Glutamatergic neuron (in vitro differentiated cells): ENCODE measurements around the gene MAF. TPM values are rescaled to one million over a fixed set of nuclear protein-coding genes. Genes with fewer than 3 reads are reported as not detected.

Experiments used
- DNase-seq: peaks from one replicate; pipeline ENCODE4 v3.0.0; 2022
- H3K27ac Mint-ChIP-seq: one replicate; pipeline ENCODE4 v1.8.0; 2020; ENCODE audit warnings: mild to moderate bottlenecking, mixed read lengths, inconsistent platforms; ENCODE audit not compliant: unreplicated experiment
- H3K27me3 Mint-ChIP-seq: one replicate; pipeline ENCODE4 v1.8.0; 2020; ENCODE audit warnings: mild to moderate bottlenecking, moderate library complexity, mixed read lengths, inconsistent platforms; ENCODE audit not compliant: unreplicated experiment
- H3K36me3 Mint-ChIP-seq: one replicate; pipeline ENCODE4 v1.8.0; 2020; ENCODE audit warnings: mild to moderate bottlenecking, mixed read lengths, inconsistent platforms; ENCODE audit not compliant: unreplicated experiment
- H3K4me1 Mint-ChIP-seq: one replicate; pipeline ENCODE4 v1.8.0; 2020; ENCODE audit warnings: mild to moderate bottlenecking, low read depth, mixed read lengths, inconsistent platforms; ENCODE audit not compliant: unreplicated experiment
- H3K4me3 Mint-ChIP-seq: one replicate; pipeline ENCODE4 v1.8.0; 2020; ENCODE audit warnings: mild to moderate bottlenecking, mixed read lengths, inconsistent platforms; ENCODE audit not compliant: unreplicated experiment
- H3K9me3 Mint-ChIP-seq: one replicate; pipeline ENCODE4 v1.8.0; 2020; ENCODE audit warnings: mild to moderate bottlenecking, moderate library complexity, mixed read lengths, inconsistent platforms; ENCODE audit not compliant: unreplicated experiment
- total RNA-seq: library from RNA; stranded (reverse); fragmentation: NEBNext Ultra II Directional; extraction: Animal tissue kit (Norgen Biotek cat#: 25700); gene quantifications from one replicate; pipeline ENCODE4 v1.2.1, GENCODE V29; 2021; ENCODE audit not compliant: unreplicated experiment
- TF ChIP-seq, protein P1 (sequence below): fragments of 200-600 bp; sonication (generic); IDR thresholded peaks from one replicate; pipeline ENCODE4 v1.5.0; 2021; ENCODE audit not compliant: partially characterized antibody, unreplicated experiment

Gene MAF
- total RNA-seq, 1 donor from 2014 or later = 5.0 TPM

DNA sequence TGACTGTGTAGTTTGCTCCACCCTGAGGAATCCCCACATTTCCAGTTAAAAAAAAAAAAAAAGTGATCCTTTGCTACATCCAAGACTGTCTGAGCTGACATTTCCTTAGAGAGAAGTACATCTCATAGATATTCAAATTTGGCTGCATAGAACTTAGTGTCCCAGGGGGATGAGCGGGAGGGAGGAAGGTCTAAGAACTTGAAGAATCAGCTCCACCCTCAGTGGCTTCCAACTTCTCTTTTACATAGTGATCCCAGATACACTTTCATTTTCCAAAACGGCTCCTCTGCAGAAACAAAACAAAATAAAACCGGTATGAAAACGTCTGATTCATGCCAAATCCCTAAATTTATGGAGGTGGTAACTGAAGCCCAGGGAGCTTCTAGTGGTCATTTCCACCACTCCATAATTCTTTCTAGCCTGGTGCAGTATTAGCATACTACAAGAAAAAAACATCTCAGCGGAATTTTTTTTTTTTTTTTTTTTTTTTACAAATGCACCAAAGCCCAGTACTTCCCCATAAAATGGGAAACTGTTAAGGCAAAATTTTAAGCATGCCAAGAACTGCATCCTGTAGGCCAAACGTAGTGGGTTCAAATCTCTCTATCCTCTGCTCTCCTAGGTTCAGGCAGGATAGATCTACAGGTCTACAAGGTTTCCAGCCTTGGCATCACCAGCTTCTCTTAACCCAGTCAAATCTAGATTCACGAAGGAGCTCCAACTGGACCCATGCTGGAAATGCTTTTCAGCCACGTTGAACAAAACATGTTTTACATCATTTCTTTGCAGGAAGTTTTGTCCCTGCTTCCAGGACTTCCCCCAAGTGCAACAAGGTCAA is 29.3 kb downstream of the MAF start:
- no peak overlapping the region for H3K4me3 Mint-ChIP-seq
- TF ChIP-seq, protein P1, sequence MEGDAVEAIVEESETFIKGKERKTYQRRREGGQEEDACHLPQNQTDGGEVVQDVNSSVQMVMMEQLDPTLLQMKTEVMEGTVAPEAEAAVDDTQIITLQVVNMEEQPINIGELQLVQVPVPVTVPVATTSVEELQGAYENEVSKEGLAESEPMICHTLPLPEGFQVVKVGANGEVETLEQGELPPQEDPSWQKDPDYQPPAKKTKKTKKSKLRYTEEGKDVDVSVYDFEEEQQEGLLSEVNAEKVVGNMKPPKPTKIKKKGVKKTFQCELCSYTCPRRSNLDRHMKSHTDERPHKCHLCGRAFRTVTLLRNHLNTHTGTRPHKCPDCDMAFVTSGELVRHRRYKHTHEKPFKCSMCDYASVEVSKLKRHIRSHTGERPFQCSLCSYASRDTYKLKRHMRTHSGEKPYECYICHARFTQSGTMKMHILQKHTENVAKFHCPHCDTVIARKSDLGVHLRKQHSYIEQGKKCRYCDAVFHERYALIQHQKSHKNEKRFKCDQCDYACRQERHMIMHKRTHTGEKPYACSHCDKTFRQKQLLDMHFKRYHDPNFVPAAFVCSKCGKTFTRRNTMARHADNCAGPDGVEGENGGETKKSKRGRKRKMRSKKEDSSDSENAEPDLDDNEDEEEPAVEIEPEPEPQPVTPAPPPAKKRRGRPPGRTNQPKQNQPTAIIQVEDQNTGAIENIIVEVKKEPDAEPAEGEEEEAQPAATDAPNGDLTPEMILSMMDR = no peak
- no peaks in the 10 kb centered on the region for H3K9me3 Mint-ChIP-seq
- H3K4me1 Mint-ChIP-seq = peaks cover 3% of the 10 kb centered on the region
- H3K27ac Mint-ChIP-seq = no peak overlapping the region
- H3K27me3 Mint-ChIP-seq = peaks cover 5% of the 10 kb centered on the region
- no peaks in the 10 kb centered on the region for H3K36me3 Mint-ChIP-seq
- no peak for DNase-seq

DNA sequence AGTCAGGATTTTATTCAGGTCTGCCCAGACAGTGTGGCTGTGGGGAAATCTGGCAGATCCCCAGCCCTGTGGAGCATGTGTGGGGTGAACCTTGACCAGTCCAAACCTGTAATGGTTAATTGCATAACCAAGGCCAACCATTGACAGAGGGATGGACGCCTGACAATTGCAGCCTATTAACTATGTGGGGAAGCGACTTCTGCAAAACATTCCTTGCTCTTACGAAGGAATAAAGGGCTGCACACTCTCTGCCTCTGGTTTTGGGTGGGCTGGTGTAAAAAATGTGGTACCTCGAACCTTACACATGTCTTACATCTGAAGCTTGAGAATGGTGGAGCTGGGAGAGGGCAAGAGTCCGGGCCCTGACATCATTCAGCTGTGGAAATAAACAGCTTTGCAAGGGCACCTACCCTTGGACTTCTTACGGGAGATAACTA is 35.8 kb downstream of the MAF start:
- H3K9me3 Mint-ChIP-seq = no peaks in the 10 kb centered on the region
- no peak for DNase-seq
- peaks cover 9% of the 10 kb centered on the region for H3K27me3 Mint-ChIP-seq
- no peak overlapping the region for H3K4me3 Mint-ChIP-seq
- TF ChIP-seq, protein P1 = no peak
- H3K4me1 Mint-ChIP-seq = peaks cover 10% of the 10 kb centered on the region
- no peak overlapping the region for H3K27ac Mint-ChIP-seq
- H3K36me3 Mint-ChIP-seq = no peaks in the 10 kb centered on the region

DNA sequence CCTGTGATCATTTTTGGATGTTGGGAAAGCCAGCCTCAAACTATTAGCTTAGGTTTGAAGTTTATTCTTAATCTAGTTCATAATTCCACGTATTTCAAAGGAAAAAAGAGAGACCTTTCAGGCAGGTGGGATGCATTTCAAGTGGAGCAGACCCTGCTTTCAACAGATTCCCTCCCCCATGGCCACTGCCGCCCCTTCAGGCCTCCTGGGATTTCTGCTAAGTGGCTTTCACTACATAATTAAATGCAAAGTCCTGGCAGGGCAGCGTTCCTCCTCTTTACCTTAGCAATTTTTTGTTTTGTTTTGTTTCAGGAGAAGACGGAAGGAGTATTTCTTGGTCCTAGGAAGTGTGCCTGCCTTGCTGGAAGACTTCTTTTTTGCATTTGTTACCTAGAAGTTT is 36.6 kb downstream of the MAF start:
- TF ChIP-seq, protein P1 = no peak
- no peaks in the 10 kb centered on the region for H3K9me3 Mint-ChIP-seq
- no peaks in the 10 kb centered on the region for H3K36me3 Mint-ChIP-seq
- no peak overlapping the region for H3K4me3 Mint-ChIP-seq
- DNase-seq = peak; percentile 50
- peaks cover 10% of the 10 kb centered on the region for H3K4me1 Mint-ChIP-seq
- peaks cover 7% of the 10 kb centered on the region for H3K27me3 Mint-ChIP-seq
- no peak overlapping the region for H3K27ac Mint-ChIP-seq

DNA sequence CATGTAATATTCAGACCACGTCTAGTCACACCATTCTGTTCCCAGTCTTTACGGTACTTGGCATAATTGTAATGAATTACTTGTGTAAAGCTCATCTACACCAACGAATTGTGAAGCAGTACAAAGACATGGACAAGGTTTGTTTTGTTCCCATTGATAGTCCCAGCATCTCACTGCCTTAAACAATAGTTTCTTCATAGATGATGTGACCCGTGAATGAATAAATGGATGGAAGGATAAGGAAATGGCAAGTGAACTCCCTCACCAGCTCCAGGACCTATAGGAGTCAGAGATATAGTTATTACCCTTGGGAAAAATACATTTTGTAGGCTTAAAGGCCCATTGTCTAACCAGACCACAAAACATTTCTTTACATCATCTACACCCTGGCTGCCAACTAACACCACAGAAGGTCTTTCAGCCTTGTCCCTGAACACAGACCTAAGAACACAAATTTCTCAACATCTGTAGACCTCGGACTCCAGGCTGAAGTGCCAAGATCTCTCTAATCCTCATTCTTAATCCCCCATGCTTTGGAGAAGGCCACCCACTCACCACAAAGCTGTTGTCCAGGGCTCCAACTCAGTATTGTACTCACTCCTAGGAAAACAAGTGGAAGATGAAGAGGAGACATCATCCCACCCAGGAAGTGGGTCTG is 38.2 kb downstream of the MAF start:
- Mint-ChIP-seq H3K36me3 (no peaks in the 10 kb centered on the region), H3K4me3 (no peak overlapping the region), H3K27me3 (peaks cover 4% of the 10 kb centered on the region), H3K27ac (no peak overlapping the region), H3K4me1 (peaks cover 10% of the 10 kb centered on the region), H3K9me3 (no peaks in the 10 kb centered on the region)
- TF ChIP-seq, protein P1 = no peak
- DNase-seq = no peak

DNA sequence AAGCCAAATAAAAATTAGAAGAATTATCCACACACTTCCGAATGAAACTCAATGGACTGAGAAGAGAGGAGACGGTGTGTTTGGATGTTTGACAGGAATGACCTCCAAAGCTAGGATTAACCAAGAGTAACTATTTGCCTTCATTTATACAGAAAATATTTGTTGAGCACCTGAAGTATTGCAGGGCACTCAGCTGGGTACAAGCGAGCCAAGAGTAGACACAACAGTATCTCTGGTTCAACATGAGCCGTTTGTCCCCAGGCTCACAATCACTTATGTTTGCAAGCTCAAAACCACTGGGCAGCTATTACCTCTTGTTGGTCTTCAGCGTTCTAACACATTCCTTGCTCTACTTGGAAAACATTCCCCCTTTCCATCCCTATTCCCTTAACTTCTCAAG is 38.8 kb downstream of the MAF start:
- DNase-seq = no peak
- Mint-ChIP-seq H3K27ac (no peak overlapping the region), H3K36me3 (no peaks in the 10 kb centered on the region), H3K27me3 (peaks cover 4% of the 10 kb centered on the region), H3K4me3 (no peak overlapping the region), H3K4me1 (peaks cover 10% of the 10 kb centered on the region), H3K9me3 (no peaks in the 10 kb centered on the region)
- TF ChIP-seq, protein P1 = no peak
